ENCODE data around the gene R3HDM2.
"Not testable (repeated sequence)": the region's sequence is repeated elsewhere in the genome, so short reads cannot be mapped to it uniquely, and the experiment has no call there.

The R3HDM2 gene

DNA sequence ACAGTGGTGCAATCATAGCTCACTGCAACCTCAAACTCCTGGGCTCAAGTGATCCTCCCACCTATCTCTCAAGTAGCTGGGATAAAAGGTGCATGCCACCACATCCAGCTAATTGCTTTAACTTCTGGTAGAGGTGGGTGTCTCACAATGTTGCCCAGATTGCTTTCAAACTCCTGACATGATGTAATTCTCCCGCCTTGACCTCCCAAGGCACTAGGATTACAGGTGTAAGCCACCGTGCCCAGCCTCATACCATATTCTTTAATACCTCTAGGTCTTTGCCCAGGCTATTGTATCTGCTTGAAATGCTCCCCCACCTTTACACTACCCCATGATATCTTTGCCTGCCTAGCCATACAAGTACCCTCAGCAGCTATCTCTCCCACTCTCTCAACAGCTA is 11.3 kb downstream of the R3HDM2 start:
- DNase-seq: no peak

DNA sequence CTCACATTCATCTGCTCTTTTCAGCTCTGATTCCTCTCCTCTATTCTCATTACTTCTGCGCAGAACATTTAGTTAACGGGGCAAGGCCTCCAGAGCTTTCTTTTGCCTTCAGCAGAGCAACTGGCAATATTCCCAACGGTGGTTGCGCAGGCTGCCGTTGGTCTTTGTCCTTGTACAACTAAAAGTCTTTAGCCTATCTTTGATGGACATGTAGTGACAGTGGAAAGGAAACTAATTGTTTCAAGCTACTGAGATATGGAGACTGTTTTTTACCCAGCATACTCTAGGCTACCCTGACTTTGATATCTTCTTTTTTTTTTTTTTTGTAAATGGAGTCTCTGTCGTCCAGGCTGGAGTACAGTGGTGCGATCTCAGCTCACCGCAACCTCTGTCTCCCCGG is 12.6 kb downstream of the R3HDM2 start:
- DNase-seq: no peak

DNA sequence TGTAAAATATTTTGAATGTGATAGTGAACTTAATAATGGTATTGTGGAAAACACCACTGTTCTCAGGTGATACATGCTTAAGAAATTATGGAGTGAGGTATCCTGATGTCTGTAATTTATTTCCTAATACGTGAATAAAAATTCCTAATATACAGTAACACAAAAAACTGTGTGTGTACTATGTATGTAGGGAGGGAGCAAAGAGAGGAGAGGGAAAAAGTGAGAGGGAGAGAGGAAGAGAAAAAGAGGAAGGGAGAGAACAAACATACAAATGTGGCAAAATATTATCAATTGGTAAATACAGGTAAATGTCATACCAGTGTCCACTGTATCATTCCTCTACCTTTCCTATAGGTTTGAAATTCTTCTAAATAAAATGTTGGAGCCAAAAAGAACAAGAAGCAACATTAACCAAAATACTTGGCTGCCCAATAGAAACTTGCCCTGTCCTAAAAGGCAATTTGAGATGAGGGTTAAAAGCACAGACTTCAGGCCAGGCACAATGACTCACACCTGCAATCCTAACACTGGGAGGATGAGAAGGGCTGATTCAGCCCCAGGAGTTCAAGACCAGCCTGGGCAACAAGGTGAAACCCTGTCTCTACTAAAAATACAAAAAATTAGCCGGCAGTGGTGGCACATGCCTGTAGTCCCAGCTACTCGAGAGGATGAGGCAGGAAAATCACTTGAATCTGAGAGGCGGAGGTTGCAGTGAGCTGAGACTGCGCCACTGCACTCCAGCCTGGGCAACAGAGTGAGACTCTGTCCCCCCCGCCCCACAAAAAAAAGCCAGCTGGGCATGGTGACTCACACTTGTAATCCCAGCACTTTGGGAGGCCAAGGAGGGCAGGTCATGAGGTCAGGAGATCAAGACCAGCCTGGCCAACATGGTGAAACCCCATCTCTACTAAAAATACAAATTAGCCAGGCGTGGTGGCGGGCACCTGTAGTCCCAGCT is 14.5 kb downstream of the R3HDM2 start:
- DNase-seq: peak; percentile 13

DNA sequence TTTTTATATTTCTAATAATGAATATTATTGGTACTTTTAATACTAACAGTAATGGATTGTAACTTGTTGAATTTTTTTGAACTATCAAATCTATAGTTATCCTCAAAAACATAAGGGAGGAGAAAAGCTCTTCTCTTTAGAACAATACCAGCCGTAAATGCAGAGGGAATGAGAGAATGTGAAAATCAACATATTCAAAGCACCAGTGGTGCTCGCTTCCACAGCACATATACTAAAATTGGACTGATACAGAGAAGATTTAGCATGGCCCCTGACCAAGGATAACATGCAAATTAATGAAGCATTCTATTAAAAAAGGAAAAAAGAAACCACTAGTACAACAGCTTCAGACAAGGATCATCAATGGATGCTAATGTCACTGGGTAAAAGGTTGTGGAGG is 15.8 kb downstream of the R3HDM2 start:
- DNase-seq: no peak

DNA sequence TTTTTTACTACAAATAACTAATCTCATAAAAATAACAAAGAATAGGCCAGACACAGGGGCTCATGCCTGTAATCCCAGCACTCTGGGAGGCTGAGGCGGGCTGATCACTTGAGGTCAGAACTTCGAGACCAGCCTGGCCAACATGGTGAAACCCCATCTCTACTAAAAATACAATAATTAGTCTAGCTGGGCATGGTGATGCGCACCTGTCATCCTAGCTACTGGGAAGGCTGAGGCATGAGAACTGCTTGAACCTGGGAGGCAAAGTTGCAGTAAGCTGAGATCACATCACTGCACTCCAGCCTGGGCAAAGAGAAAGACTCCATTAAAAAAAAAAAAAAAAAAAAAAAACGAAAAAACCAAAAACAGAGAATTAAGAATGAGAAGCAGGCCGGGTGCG is 16.7 kb downstream of the R3HDM2 start:
- DNase-seq: not testable (repeated sequence)

DNA sequence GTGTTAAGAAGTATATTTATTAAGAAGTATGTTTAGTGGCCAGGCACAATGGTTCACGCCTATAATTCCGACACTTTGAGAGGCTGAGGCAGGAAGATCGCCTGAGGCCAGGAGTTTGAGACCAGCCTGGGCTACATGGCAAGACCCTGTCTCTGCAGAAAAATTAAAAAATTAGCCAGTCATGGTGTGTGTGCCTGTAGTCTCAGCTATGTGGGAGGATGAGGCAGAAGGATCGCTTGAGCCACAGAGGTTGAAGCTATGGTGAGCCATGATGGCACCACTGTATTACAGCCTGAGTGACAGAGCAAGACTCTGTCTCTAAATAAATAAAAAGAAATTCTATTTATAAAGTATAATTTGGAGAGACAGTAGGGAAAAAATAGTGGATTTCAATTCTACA is 20.3 kb downstream of the R3HDM2 start:
- DNase-seq: no peak

DNA sequence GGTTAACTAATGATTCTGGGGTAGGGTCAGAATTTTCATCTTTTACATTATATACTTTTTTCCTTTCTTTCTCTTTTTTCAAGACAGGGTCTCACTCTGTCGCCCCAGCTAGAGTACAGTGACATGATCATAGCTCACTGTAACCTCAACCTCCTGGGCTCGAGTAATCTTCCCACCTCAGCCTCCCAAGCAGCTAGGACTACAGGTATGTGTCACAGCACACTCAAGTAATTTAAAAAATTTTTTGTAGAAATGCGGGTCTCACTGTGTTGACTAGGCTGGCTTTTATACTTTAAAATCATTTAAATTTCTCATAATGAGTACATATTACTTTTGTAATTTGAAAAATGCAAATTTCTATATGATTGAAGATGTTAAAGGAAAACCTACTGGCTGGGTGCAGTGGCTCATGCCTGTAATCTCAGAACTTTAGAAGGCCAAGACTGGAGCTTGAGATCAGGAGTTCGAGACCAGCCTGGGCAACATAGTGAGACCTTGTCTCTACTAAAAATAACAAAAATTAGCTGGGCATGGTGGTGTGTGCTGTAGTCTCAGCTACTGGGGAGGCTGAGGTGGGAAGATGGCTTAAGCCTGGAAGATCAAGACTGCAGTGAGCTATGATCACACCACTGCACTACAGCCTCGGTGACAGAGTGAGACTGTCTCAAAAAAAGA is 25.7 kb downstream of the R3HDM2 start:
- DNase-seq: no peak

DNA sequence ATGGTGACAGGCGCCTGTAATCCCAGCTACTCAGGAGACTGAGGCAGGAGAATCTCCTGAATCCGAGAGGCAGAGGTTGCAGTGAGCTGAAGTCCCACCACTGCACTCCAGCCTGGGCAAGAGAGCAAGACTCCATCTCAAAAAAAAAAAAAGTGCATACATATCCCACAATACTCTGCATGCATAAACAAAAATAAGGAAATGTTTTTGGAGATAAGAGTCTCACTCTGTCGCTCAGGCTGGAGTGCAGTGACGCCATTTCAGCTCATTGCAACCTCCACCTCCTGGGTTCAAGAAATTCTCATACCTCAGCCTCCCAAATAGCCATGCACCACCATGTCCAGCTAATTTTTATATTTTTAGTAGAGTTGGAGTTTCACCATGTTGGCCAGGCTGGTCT is 28.7 kb downstream of the R3HDM2 start:
- DNase-seq: not testable (repeated sequence)

DNA sequence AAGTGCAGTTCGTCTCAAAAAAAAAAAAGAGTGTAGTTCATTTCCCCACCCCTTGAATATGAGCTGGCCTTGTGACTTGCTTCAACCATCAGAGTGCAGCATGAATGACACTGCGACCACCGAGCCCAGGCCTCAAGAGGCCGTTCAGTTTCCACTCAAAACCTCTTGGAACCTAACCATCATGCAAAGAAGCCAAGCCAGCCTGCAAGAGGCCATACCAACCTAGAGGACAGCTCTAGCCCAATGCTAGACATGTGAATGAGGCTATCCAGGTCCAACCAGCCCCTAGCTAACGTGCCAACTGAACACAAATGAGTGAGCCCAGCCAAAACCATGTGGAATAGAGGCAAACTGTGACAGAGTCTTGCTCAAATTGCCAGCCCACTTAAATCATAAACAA is 29.7 kb downstream of the R3HDM2 start:
- DNase-seq: no peak

DNA sequence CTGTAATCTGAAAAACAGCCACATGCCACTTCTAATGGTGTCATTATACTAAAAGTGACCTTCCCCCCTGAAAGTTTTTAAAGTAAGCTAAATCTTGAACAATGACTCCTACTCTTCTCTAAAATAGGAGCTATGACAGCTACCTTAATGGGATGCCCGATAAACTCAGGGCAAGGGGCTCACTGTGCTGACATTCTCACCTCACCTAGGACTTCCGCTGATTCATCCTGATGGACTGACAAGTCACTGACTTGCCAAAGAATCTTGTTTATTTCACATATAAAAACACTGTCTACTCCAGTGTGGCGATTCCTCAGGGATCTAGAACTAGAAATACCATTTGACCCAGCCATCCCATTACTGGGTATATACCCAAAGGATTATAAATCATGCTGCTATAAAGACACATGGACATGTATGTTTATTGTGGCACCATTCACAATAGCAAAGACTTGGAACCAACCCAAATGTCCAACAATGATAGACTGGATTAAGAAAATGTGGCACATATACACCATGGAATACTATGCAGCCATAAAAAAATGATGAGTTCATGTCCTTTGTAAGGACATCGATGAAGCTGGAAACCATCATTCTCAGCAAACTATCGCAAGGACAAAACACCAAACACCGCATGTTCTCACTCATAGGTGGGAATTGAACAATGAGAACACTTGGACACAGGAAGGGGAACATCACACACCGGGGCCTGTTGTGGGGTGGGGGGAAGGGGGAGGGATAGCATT is 31.0 kb downstream of the R3HDM2 start:
- DNase-seq: not testable (repeated sequence)

DNA sequence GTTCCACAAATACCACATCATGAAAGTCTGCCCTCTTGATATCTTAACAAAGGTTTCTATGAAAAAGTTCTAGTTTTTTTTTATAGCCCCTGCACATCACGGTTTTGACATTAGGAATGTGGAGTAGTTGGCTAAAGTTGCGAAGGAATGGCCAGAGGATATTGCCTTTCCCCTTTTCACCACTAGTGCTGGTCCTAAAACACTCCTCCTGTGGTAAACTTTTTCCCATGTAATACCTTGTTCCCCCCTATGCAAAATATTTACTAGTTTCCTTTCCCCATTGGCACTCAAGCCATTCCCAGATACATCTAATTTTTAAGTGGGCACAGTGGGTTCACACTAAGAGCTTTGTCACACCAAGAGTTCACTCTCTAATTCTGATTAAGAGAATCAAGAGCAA is 33.4 kb downstream of the R3HDM2 start:
- DNase-seq: no peak

DNA sequence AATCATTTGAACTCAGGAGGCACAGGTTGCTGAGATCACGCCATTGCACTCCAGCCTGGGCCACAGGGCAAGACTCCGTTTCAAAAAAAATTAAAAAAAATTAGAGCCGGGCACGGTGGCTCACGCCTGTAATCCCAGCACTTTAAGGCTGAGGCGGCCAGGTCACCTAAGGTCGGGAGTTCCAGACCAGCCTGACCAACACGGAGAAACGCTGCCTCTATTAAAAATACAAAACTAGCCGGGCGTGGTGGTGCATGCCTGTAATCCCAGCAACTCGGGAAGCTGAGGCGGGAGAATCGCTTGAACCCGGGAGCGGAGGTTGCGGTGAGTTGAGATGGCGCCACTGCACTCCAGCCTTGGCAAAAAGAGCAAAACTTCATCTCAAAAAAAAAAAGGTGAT is 35.7 kb downstream of the R3HDM2 start:
- no peak for DNase-seq

DNA sequence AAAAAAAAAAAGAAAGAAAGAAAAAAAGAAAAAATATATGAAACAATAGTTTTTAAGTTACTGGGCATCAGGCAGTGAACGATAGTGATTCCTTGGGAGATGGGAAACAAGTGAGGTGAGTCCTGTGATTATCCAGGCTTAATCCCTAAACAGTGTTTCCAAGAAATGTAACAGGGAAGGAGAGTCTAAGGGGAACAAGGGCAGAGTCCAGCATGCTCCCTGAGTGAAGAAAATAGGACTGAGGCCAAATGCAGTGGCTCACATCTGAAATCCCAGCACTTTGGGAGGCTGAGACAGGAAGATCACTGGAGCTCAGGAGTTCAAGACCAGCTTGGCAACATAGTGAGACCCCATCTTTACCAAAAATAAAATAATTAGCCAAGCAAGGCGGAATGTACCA is 40.7 kb downstream of the R3HDM2 start:
- DNase-seq: no peak

DNA sequence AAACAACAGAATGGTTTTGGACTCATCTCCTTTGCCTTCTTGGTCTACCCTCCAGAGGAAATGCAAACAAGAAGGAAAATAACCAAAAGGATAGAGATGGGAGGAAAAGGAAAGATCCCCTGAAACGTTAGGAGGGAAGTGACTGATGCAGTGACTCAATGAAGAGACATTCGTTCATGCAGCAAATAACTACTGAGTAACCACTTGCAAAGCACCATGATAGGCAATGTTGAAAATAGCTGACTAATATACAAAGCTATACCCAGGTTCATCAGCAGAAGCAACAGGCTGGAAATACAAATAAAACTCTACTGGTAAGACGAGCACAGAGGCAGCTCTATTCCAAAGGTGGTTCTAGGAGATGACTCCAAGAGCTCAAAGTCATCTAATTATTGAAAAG is 41.8 kb downstream of the R3HDM2 start:
- DNase-seq: peak; percentile 84

DNA sequence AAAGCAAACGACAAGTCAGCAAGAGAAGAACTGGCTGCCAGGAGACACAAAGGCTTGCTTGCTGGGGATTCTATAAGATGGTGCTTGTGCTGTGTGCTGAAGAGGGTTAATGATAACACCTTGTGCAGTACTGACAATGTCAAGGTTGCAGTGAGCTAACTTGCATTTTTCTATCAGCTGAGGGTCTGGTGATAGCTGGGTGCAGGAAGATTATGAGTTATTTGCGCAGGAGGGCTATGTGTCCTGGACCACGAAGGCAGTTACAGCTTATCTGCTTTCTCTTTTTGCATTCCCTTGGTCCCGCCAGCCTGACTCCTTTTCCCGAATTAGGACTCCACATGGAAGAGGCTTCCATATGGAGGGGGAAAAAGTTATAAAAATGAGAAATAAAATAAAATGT is 42.4 kb downstream of the R3HDM2 start:
- DNase-seq: no peak

DNA sequence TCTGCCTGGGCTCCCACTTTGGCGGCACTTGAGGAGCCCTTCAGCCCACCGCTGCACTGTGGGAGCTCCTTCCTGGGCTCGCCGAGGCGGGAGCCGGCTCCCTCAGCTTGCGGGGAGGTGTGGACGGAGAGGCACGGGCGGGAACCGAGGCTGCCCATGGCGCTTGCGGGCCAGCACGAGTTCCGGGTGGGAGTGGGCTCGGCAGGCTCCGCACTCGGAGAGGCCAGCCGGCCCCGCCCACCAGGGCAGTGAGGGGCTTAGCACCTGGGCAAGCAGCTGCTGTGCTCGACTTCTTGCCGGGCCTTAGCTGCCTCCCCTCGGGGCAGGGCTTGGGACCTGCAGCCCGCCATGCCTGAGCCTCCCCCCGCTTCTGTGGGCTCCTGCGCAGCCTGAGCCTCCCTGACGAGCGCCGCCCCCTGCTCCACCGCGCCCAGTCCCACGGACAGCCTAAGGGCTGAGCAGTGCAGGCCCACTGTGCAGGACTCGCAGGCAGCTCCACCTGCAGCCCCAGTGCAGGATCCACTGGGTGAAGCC is 44.6 kb downstream of the R3HDM2 start:
- no peak for DNase-seq

DNA sequence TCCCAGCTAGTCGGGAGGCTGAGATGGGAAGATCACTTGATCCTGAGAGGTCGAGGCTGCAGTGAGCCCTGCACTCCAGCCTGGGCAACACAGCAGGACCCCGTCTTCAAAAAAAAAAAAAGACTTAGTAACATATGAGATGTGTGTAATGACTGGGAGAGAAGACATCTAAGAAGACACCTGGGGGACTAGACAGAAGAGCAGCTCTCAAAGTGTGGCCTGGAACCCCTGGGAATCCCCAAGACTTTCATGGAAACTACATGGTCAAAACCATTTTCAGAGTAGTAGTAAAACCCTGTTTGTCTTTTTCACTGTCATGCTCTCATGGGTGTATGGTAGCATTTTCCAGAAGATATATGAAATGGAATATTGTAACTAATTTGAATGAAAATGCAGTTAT is 45.3 kb downstream of the R3HDM2 start:
- DNase-seq: no peak

DNA sequence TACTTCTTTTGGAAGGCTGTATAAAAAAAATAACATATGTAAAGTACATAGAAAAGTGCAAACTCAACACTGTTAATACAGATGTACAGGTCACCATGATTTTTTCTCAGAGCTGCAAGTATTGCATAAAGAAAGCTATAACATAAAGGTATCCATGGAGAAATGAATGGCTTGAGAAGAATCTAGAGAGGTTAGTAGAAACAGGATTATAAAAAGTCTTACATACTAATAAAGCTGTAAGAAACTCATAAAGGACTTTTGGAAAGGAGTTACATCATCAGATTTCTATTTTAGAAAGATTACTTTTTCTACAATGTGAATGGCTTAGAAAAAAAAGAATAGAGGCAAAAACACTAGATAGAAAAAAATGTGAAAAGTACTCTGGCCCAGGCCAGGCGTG is 46.4 kb downstream of the R3HDM2 start:
- DNase-seq: no peak

DNA sequence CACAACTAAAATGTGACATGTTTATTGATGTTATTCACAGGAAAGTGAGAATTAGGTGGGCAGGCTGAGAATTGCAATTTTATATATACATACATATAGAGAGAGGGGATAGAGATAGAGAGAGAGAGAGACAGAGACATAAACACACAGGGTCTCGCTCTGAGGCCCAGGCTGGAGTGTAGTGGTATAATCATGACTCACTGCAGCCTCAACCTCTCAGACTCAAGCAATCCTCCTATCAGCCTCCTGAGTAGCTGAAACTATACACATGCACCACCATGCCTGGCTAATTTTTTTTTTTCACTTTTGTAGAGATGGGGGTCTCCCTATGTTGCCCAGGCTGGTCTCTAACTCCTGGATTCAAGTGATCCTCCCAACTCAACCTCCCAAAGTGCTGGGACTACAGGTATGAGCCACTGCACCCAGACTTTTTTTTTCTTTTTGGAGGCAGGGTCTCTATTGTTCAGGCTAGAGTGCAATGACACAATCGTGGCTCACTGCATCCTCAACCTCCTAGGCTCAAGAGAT is 49.1 kb downstream of the R3HDM2 start:
- no peak for DNase-seq

DNA sequence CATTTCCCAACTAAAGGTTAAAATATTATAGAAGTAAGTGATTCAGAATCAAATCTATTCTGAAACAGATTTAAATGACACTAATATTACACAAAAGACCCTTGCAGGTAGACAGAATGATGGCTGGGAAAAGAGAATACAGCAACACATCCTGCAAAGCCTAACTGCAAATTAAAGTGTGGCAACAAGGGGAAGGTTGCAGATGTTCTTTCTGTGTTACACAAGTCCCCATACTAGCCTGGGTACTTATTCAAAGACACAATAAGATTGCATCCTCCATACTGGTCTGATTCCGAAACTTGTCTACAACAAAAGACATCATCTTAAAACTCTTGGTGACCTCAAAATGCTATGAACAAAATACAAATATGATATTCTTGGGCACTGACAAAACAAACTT is 50.5 kb downstream of the R3HDM2 start:
- no peak for DNase-seq

DNA sequence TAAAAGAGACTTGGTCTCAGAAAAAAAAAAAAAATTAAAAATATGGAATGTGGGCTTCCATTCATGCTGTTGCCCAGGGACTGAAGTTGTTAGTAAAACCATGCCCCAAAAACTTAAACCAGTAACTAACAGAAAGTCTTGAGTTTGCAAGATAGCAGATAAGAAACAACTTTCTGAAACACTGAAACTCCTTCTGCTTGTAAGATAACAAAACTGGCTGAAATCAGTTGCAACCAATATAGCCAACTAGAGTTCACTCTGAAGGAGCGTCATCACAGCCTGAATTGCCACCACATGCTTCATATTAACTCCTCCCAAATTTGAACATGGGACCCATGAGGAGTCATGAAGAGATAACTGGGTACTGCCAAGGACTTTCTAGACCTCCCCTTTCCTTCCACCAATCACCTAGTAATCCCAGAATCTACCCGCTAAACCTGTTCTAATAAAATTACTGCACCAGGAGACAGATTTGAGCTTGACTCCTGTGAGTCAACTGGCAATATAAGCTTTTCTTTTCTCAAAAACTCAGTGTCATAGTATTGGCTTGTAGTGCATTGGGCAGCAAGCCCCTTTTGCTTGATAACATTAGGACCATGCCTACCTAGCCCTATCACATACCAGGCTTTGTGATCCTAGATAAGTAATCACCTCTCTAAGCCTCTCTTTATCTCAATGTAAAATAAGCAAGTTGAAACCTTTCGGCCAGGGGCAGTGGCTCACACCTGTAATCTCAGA is 53.6 kb downstream of the R3HDM2 start:
- DNase-seq: no peak

DNA sequence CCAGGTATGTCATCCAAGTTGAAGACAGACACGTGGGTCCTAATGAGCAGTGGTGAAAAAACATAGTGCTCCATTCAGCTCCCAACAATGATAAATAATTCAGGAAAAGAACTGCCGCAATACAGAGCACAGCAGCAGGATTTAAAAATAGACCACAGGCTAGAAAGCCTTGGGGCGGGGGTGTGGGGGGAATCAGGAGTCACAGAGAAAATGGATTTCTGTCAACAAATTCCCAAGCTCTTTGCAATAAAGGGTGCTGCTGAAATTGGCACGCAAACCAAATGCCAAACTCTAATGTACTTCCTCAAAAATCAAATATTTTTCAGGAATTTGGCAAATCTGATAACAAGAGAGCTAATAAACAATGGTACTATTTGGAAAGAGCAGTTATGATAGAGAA is 58.6 kb downstream of the R3HDM2 start:
- peak; percentile 38 for DNase-seq
